CD4-positive, alpha-beta T cell treated with Interleukin-10 for 1 hour (primary cell): Measurements from ENCODE around the gene APCDD1L.
A peak's percentile ranks its signal among the peaks of the same experiment; 100 is the strongest.
"Not testable (repeated sequence)": the region's sequence is repeated elsewhere in the genome, so short reads cannot be mapped to it uniquely, and the experiment has no call there.

Source experiments
- DNase-seq: peaks from one replicate; pipeline ENCODE4 v3.0.0-alpha.2; 2020

Gene APCDD1L

GRCh38 chr20:58436868-58437645 is 78.1 kb downstream of the APCDD1L start:
- DNase-seq = no peak

- no peak for DNase-seq
Observed at GRCh38 chr20:58435237-58435636, 80.0 kb downstream of the APCDD1L start.

- DNase-seq = no peak
Observed at GRCh38 chr20:58434326-58434725, 80.9 kb downstream of the APCDD1L start.

- DNase-seq = no peak
Observed at GRCh38 chr20:58433759-58434158, 81.4 kb downstream of the APCDD1L start.

- DNase-seq = no peak
Observed at GRCh38 chr20:58433029-58433647, 82.1 kb downstream of the APCDD1L start.

- DNase-seq = no peak
Observed at GRCh38 chr20:58432186-58432954, 82.8 kb downstream of the APCDD1L start.

- DNase-seq = no peak
Observed at GRCh38 chr20:58431134-58431533, 84.1 kb downstream of the APCDD1L start.

- no peak for DNase-seq
Observed at GRCh38 chr20:58429303-58429702, 85.9 kb downstream of the APCDD1L start.

GRCh38 chr20:58428364-58428763 is 86.8 kb downstream of the APCDD1L start:
- DNase-seq = no peak

- not testable (repeated sequence) for DNase-seq
Observed at GRCh38 chr20:58427571-58427970, 87.6 kb downstream of the APCDD1L start.

GRCh38 chr20:58424218-58424969 is 90.8 kb downstream of the APCDD1L start:
- no peak for DNase-seq

GRCh38 chr20:58421497-58421850 is 93.7 kb downstream of the APCDD1L start:
- DNase-seq = no peak

- no peak for DNase-seq
Observed at GRCh38 chr20:58420798-58421496, 94.3 kb downstream of the APCDD1L start.

- no peak for DNase-seq
Observed at GRCh38 chr20:58418949-58419748, 96.0 kb downstream of the APCDD1L start.

- DNase-seq = no peak
Observed at GRCh38 chr20:58417438-58417837, 97.8 kb downstream of the APCDD1L start.

GRCh38 chr20:58416835-58417234 is 98.4 kb downstream of the APCDD1L start:
- DNase-seq = peak; percentile 28

- no peak for DNase-seq
Observed at GRCh38 chr20:58416057-58416456, 99.1 kb downstream of the APCDD1L start.

- not testable (repeated sequence) for DNase-seq
Observed at GRCh38 chr20:58414786-58415185, 100.4 kb downstream of the APCDD1L start.

GRCh38 chr20:58414216-58414615 is 101.0 kb downstream of the APCDD1L start:
- DNase-seq = not testable (repeated sequence)
